ENCODE data around the gene FAM3D. TPM values are rescaled to one million over a fixed set of nuclear protein-coding genes. Genes with fewer than 3 reads are reported as not detected.

Gene FAM3D
- total RNA-seq, 1 experiment from 2014 or later = 0.32 TPM

- no peaks in the 10 kb centered on the region for H3K9me3 ChIP-seq (ENCODE audit: control insufficient read depth in 1 of 2, insufficient read depth in 1 of 2, low read depth in 1 of 2, low read length in 2 of 2)
- no peak for DNase-seq (ENCODE audit: low read depth, low spot score)
- H3K79me2 ChIP-seq (ENCODE audit: insufficient read depth, low read length) = no peaks in the 10 kb centered on the region
- ChIA-PET RAD21 (ENCODE audit: low non-redundant PET in 1 of 2, low total read pairs in 2 of 2, uncharacterized antibody in 2 of 2, unreplicated experiment in 2 of 2) (no interaction called here), POLR2A (no interaction called here), CTCF (no interaction called here)
- no peak overlapping the region for H3K27ac ChIP-seq (ENCODE audit: low read depth, low read length)
- TF ChIP-seq ZNF274 (IDR thresholded peaks at IDR 0.05; ENCODE audit: low read depth, low read length) (no peak), TCF7L2 (IDR thresholded peaks at IDR 0.05; ENCODE audit: borderline replicate concordance, extremely low read depth, insufficient read depth, insufficient read length) (no peak), EZH2phosphoT487 (IDR thresholded peaks at IDR 0.05; ENCODE audit: borderline replicate concordance) (no peak), JUND (IDR thresholded peaks at IDR 0.05) (no peak), ELF1 (IDR thresholded peaks at IDR 0.05; ENCODE audit: borderline replicate concordance, low read depth) (no peak), CBX3 (IDR thresholded peaks at IDR 0.05; ENCODE audit: low read depth) (no peak), RAD21 (IDR thresholded peaks at IDR 0.05; ENCODE audit: low read depth) (no peak), YY1 (IDR thresholded peaks at IDR 0.05; ENCODE audit: extremely low read depth, insufficient replicate concordance, low read depth, low read length) (no peak), ZFX (IDR thresholded peaks at IDR 0.05) (no peak), CEBPB (IDR thresholded peaks at IDR 0.05; ENCODE audit: low read depth) (no peak), ATF3 (IDR thresholded peaks at IDR 0.05) (no peak), POLR2AphosphoS5 (IDR thresholded peaks at IDR 0.05; ENCODE audit: low read depth, low read length) (no peak), REST (IDR thresholded peaks at IDR 0.05; ENCODE audit: low read depth) (no peak), SIN3A (IDR thresholded peaks at IDR 0.05; ENCODE audit: low read depth) (no peak)
- TF ChIP-seq, protein P1, sequence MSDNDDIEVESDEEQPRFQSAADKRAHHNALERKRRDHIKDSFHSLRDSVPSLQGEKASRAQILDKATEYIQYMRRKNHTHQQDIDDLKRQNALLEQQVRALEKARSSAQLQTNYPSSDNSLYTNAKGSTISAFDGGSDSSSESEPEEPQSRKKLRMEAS (IDR thresholded peaks at IDR 0.05) = no peak
- H3K27me3 ChIP-seq (ENCODE audit: insufficient read depth, low read length) = peaks cover 23% of the 10 kb centered on the region
- no peaks in the 10 kb centered on the region for H3K36me3 ChIP-seq (ENCODE audit: control insufficient read depth in 1 of 2, insufficient read depth in 2 of 2, low read length in 2 of 2)
- intact Hi-C loops (cut with micrococcal nuclease) = no loop called here
- H3K4me3 ChIP-seq (replicated peaks in 1 of 2; ENCODE audit: low read depth in 1 of 2, low read length in 2 of 2) = no peak overlapping the region
- H3K4me2 ChIP-seq (ENCODE audit: low read length) = no peak overlapping the region
- H3K9me2 ChIP-seq (ENCODE audit: insufficient read depth) = no peaks in the 10 kb centered on the region
- no peak overlapping the region for H2AFZ ChIP-seq (ENCODE audit: low read depth, low read length, poor library complexity, severe bottlenecking)
- H3K9ac ChIP-seq (ENCODE audit: low read length) = no peak overlapping the region
- no TSS peak for BruUV-seq (replicated peaks)
- H3K4me1 ChIP-seq (ENCODE audit: control insufficient read depth in 1 of 2, insufficient read depth in 2 of 2, low read length in 2 of 2) = no peaks in the 10 kb centered on the region
- no peaks in the 10 kb centered on the region for H4K20me1 ChIP-seq (ENCODE audit: insufficient read depth)
- no peak for ATAC-seq
These were observed 5.9 kb upstream of the FAM3D start for GRCh38 chr3:58672451-58672850.
